Lung (tissue), 12 donors: Measurements from ENCODE around the gene WRAP73. TPM values are rescaled to one million over a fixed set of nuclear protein-coding genes. Genes with fewer than 3 reads are reported as not detected.

Source experiments
- ATAC-seq: fragments of 200-7000 bp; cut with Tn5 transposase; one replicate; pipeline ENCODE4 v1.9.1; 2020; ENCODE audit warnings: moderate number of reproducible peaks; ENCODE audit not compliant: insufficient read depth, low FRiP score
- DNase-seq, 3 donors: peaks; one replicate each; pipeline ENCODE4 v3.0.0-alpha.2; 2013 to 2017
- H3K27ac ChIP-seq, 2 donors: one replicate each; pipeline ENCODE4 v1.5.1; 2013; ENCODE audit warnings: mild to moderate bottlenecking in 2 of 2, moderate library complexity in 2 of 2, control low read depth in 1 of 2, inconsistent platforms in 1 of 2, low read depth in 1 of 2, low read length in 1 of 2
- H3K27me3 ChIP-seq, 3 donors: one replicate each; pipeline ENCODE4 v1.5.1; 2013; ENCODE audit warnings: low read length in 2 of 3; ENCODE audit not compliant: control insufficient read depth in 3 of 3, insufficient read depth in 3 of 3
- H3K36me3 ChIP-seq, 4 donors: one replicate each; pipeline ENCODE4 v1.5.1; 2013; ENCODE audit warnings: low read length in 4 of 4, mild to moderate bottlenecking in 1 of 4, moderate library complexity in 1 of 4; ENCODE audit not compliant: control insufficient read depth in 4 of 4, insufficient read depth in 4 of 4
- H3K4me1 ChIP-seq, 5 donors: one replicate each; pipeline ENCODE4 v1.5.1; 2013; ENCODE audit warnings: low read length in 5 of 5, mild to moderate bottlenecking in 2 of 5, moderate library complexity in 1 of 5; ENCODE audit not compliant: control insufficient read depth in 5 of 5, insufficient read depth in 5 of 5
- H3K4me3 ChIP-seq: one replicate; pipeline ENCODE4 v1.5.1; 2013; ENCODE audit warnings: mild to moderate bottlenecking, control low read depth, moderate library complexity
- H3K9ac ChIP-seq, 2 donors: one replicate each; pipeline ENCODE4 v1.5.1; 2013; ENCODE audit warnings: low read length in 2 of 2, control low read depth in 1 of 2; ENCODE audit not compliant: insufficient read depth in 1 of 2
- H3K9me3 ChIP-seq, 4 donors: one replicate each; pipeline ENCODE4 v1.5.1; 2013; ENCODE audit warnings: low read length in 3 of 4, mild to moderate bottlenecking in 1 of 4, moderate library complexity in 1 of 4; ENCODE audit not compliant: control insufficient read depth in 4 of 4, insufficient read depth in 3 of 4
- CTCF ChIP-seq: IDR thresholded peaks from 2 replicates; pipeline ENCODE4 v1.5.1; 2012; ENCODE audit warnings: mild to moderate bottlenecking; ENCODE audit errors: control extremely low read depth, extremely low read depth
- WGBS, 2 donors: extraction: QIAGEN DNeasy Blood & Tissue Kit; methylation state at CpG; one replicate each; pipeline ENCODE4 v1.1.7; 2013; 5-methylcytosine and 5-hydroxymethylcytosine counted together
- polyA plus RNA-seq, 2 donors: library from polyadenylated mRNA; stranded (reverse); fragments of 200-250 nt; gene quantifications; one replicate each; pipeline ENCODE4 v1.2.1, GENCODE V29; 2013
- total RNA-seq, 2 donors: library from RNA; depleted of rRNA in 1 of 2; stranded (reverse); fragments of >200 nt in 1 of 2; gene quantifications; one replicate each; pipeline ENCODE4 v1.2.1, GENCODE V29; 2014 to 2021
- donor health status: control.
- donor health status: control.
- donor health status: Bipolar disorder and iron deficiency.
- donor health status: healthy.
- donor health status: DM: yes; HTN: yes; CAD: no.

WRAP73 gene
- total and polyA plus RNA-seq, 4 donors = 17.3 to 25.3 (median 22.8) TPM

- H3K27ac ChIP-seq = no peak overlapping the region
- 84 to 86% methylated on average over 22 of the region's 22 CpGs for WGBS, 2 donors
- no peak for DNase-seq
These were observed 4.8 kb upstream of the WRAP73 start for GRCh38 chr1:3654549-3655281.

GRCh38 chr1:3653286-3653618 lies 3.3 kb upstream of the WRAP73 start:
- Histone ChIP-seq H3K4me1 (peaks cover 0 to 21% (median 6%) of the 10 kb centered on the region in 5 donors), H3K9ac (no peak overlapping the region), H3K9me3 (peaks cover 0 to 4% (median 0%) of the 10 kb centered on the region in 4 donors), H3K4me3 (no peak overlapping the region), H3K27me3 (peaks cover 16 to 60% (median 25%) of the 10 kb centered on the region in 3 donors), H3K27ac (no peak overlapping the region), H3K36me3 (no peaks in the 10 kb centered on the region)
- 27 to 35% methylated on average over 10 of the region's 10 CpGs for WGBS, 2 donors
- no peak for ATAC-seq
- no peak for DNase-seq
- no peak for TF ChIP-seq CTCF

More at GRCh38 chr1:3654549-3655281, 4.8 kb upstream of the WRAP73 start:
- no peak for TF ChIP-seq CTCF
- Histone ChIP-seq H3K36me3 (no peaks in the 10 kb centered on the region), H3K9ac (no peak overlapping the region), H3K9me3 (peaks cover 0 to 4% (median 0%) of the 10 kb centered on the region in 4 donors), H3K4me3 (no peak overlapping the region), H3K4me1 (peaks cover 0 to 18% (median 0%) of the 10 kb centered on the region in 5 donors), H3K27me3 (peaks cover 16 to 60% (median 25%) of the 10 kb centered on the region in 3 donors)
- ATAC-seq = no peak

- WGBS, 2 donors = 4% methylated on average over 31 to 68 of the region's 68 CpGs
- H3K27me3 ChIP-seq = peaks cover 16 to 57% (median 25%) of the 10 kb centered on the region in 3 donors
These were observed 2.8 kb upstream of the WRAP73 start for GRCh38 chr1:3652548-3653285.

More at GRCh38 chr1:3652548-3653285, 2.8 kb upstream of the WRAP73 start:
- Histone ChIP-seq H3K4me1 (peaks cover 0 to 21% (median 6%) of the 10 kb centered on the region in 5 donors), H3K27ac (no peak overlapping the region), H3K4me3 (no peak overlapping the region), H3K9me3 (peaks cover 0 to 2% (median 0%) of the 10 kb centered on the region in 4 donors), H3K9ac (no peak overlapping the region), H3K36me3 (no peaks in the 10 kb centered on the region)
- TF ChIP-seq CTCF = no peak
- ATAC-seq = no peak
- DNase-seq = no peak
